IMR-90 (cell line): ENCODE results near the gene TMEM100.

ENCODE experiments used
- CTCF ChIP-seq: conservative IDR thresholded peaks from 2 replicates; pipeline ENCODE4 v1.5.1; 2012; ENCODE audit warnings: mild to moderate bottlenecking, low read depth, low read length, improper control_type of control experiment
- POLR2A ChIP-seq: IDR thresholded peaks from 2 replicates; pipeline ENCODE4 v1.6.1; 2012; ENCODE audit warnings: mild to moderate bottlenecking, low read depth, low read length
- USF2 ChIP-seq: fragments of 150-350 bp; IDR thresholded peaks from 2 replicates; pipeline ENCODE4 v1.6.1; 2017; ENCODE audit warnings: mild to moderate bottlenecking, antibody characterized with exemption, low read length, low read depth

GRCh38 chr17:55717432-55717831, 5.2 kb downstream of the TMEM100 start:
- TF ChIP-seq USF2 (no peak), CTCF (no peak), POLR2A (no peak)
